ENCODE results near the gene RIPOR1. TPM values are rescaled to one million over a fixed set of nuclear protein-coding genes. Genes with fewer than 3 reads are reported as not detected.

RIPOR1 gene
- total RNA-seq, 1 donor from 2014 or later, result 191 TPM

GRCh38 chr16:67534431-67534830, 5.8 kb downstream of the RIPOR1 start:
- peaks cover 15% of the 10 kb centered on the region for H3K9me3 Mint-ChIP-seq (ENCODE audit: unreplicated experiment)
- no peak for TF ChIP-seq CTCF (IDR thresholded peaks at IDR 0.05; ENCODE audit: partially characterized antibody, unreplicated experiment)
- H3K27ac Mint-ChIP-seq (ENCODE audit: unreplicated experiment), result no peak overlapping the region
- peaks cover 5% of the 10 kb centered on the region for H3K36me3 Mint-ChIP-seq (ENCODE audit: unreplicated experiment)
- DNase-seq, result no peak
- peaks cover 41% of the 10 kb centered on the region for H3K27me3 Mint-ChIP-seq (ENCODE audit: unreplicated experiment)
- H3K4me3 Mint-ChIP-seq (ENCODE audit: unreplicated experiment), result no peak overlapping the region
- H3K4me1 Mint-ChIP-seq (ENCODE audit: low read depth, unreplicated experiment), result peaks cover 24% of the 10 kb centered on the region

- H3K27ac Mint-ChIP-seq (ENCODE audit: unreplicated experiment), result peak overlapping the region; percentile 38
- peaks cover 24% of the 10 kb centered on the region for H3K4me1 Mint-ChIP-seq (ENCODE audit: low read depth, unreplicated experiment)
- TF ChIP-seq CTCF (IDR thresholded peaks at IDR 0.05; ENCODE audit: partially characterized antibody, unreplicated experiment), result no peak
- no peak for DNase-seq
- H3K4me3 Mint-ChIP-seq (ENCODE audit: unreplicated experiment), result peak overlapping the region; percentile 30
- peaks cover 13% of the 10 kb centered on the region for H3K9me3 Mint-ChIP-seq (ENCODE audit: unreplicated experiment)
- peaks cover 36% of the 10 kb centered on the region for H3K27me3 Mint-ChIP-seq (ENCODE audit: unreplicated experiment)
- H3K36me3 Mint-ChIP-seq (ENCODE audit: unreplicated experiment), result peaks cover 5% of the 10 kb centered on the region
Measured at GRCh38 chr16:67535201-67535600, 6.6 kb downstream of the RIPOR1 start.

GRCh38 chr16:67537270-67537635, 8.6 kb downstream of the RIPOR1 start:
- peak overlapping the region; percentile 17 for H3K27ac Mint-ChIP-seq (ENCODE audit: unreplicated experiment)
- no peak for TF ChIP-seq CTCF (IDR thresholded peaks at IDR 0.05; ENCODE audit: partially characterized antibody, unreplicated experiment)
- peaks cover 14% of the 10 kb centered on the region for H3K4me1 Mint-ChIP-seq (ENCODE audit: low read depth, unreplicated experiment)
- H3K9me3 Mint-ChIP-seq (ENCODE audit: unreplicated experiment), result peaks cover 14% of the 10 kb centered on the region
- peak; percentile 45 for DNase-seq
- H3K27me3 Mint-ChIP-seq (ENCODE audit: unreplicated experiment), result peaks cover 37% of the 10 kb centered on the region
- peaks cover 16% of the 10 kb centered on the region for H3K36me3 Mint-ChIP-seq (ENCODE audit: unreplicated experiment)
- peak overlapping the region; percentile 79 for H3K4me3 Mint-ChIP-seq (ENCODE audit: unreplicated experiment)

DNA sequence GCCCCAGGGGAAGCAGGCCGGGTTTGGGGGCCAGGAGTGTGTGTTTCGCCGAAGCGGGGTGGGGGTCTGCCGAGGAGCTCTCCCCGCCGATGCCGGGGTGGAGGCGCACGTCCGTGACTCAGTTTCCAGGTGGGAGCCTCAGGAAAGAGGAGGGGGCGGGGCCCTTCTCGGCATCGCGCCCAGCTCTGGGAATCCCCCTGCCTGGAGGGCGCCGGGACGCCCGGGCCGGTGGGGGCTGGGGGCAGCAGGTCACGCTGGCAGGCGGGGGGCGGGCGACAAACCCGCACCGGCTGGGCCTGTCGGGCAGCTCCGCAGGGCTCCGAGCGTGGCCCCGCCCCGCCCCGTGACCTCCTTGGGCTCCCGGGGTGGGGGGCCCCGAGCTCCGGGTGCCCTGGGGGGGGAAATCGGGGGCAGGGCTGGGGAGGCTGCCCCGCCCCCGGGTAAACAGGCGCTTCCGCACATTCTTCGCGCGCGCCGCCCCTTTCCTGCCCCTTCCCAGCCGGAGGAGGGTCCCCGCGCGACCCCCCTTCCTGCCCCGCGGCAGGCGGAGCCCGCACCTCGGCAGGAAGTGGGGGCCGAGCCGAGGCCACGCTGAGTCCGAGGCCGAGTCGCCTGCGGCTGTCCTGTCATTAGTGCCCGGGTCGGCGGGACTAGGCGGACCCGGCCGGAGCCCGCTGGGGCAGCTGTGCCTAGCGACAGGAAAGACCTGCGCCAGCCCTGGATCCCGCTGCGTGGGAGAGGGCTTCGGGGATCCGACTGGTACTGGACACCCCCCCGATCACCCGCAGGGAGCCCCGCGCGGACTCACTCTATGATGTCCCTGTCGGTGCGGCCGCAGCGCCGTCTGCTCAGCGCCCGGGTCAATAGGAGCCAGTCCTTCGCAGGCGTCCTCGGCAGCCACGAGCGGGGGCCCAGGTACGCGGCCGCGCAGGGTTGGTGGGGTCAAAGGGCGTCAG, 9.3 kb downstream of the RIPOR1 start:
- peak; percentile 61 for DNase-seq
- Mint-ChIP-seq H3K4me1 (ENCODE audit: low read depth, unreplicated experiment) (peaks cover 8% of the 10 kb centered on the region), H3K36me3 (ENCODE audit: unreplicated experiment) (peaks cover 19% of the 10 kb centered on the region), H3K27ac (ENCODE audit: unreplicated experiment) (no peak overlapping the region), H3K9me3 (ENCODE audit: unreplicated experiment) (peaks cover 16% of the 10 kb centered on the region), H3K27me3 (ENCODE audit: unreplicated experiment) (peaks cover 35% of the 10 kb centered on the region), H3K4me3 (ENCODE audit: unreplicated experiment) (peak overlapping the region; percentile 34)
- TF ChIP-seq CTCF (IDR thresholded peaks at IDR 0.05; ENCODE audit: partially characterized antibody, unreplicated experiment), result no peak

GRCh38 chr16:67538666-67539101, 10.1 kb downstream of the RIPOR1 start:
- no peak overlapping the region for H3K27ac Mint-ChIP-seq (ENCODE audit: unreplicated experiment)
- H3K4me1 Mint-ChIP-seq (ENCODE audit: low read depth, unreplicated experiment), result peaks cover 7% of the 10 kb centered on the region
- H3K36me3 Mint-ChIP-seq (ENCODE audit: unreplicated experiment), result peaks cover 14% of the 10 kb centered on the region
- TF ChIP-seq CTCF (IDR thresholded peaks at IDR 0.05; ENCODE audit: partially characterized antibody, unreplicated experiment), result no peak
- H3K4me3 Mint-ChIP-seq (ENCODE audit: unreplicated experiment), result peak overlapping the region; percentile 23
- peaks cover 39% of the 10 kb centered on the region for H3K27me3 Mint-ChIP-seq (ENCODE audit: unreplicated experiment)
- peaks cover 16% of the 10 kb centered on the region for H3K9me3 Mint-ChIP-seq (ENCODE audit: unreplicated experiment)
- no peak for DNase-seq

Data from glutamatergic neuron (in vitro differentiated cells).